Stomach (tissue), 4 donors: ENCODE measurements around the gene PTPRCAP.

Experiments
- CTCF ChIP-seq, 7 experiments: fragments of 450-650 bp in 4 of 7; fragments of 200-600 bp in 3 of 7; sonication (generic) in 3 of 7; IDR thresholded peaks; one replicate each; pipeline ENCODE4 v1.5.1; 2016 to 2019; ENCODE audit warnings: antibody characterized with exemption in 7 of 7, control low read depth in 2 of 7, mild to moderate bottlenecking in 1 of 7
- POLR2A ChIP-seq, 4 donors: fragments of 450-650 bp; IDR thresholded peaks; one replicate each; pipeline ENCODE4 v1.6.1; 2016; ENCODE audit warnings: antibody characterized with exemption in 4 of 4, control low read depth in 2 of 4, mild to moderate bottlenecking in 1 of 4, moderate library complexity in 1 of 4

- TF ChIP-seq CTCF (IDR thresholded peaks at IDR 0.05) (no peak), POLR2A (IDR thresholded peaks at IDR 0.05) (no peak)
Measured at GRCh38 chr11:67433536-67434394, 3.7 kb downstream of the PTPRCAP start.
